HK-2 (cell line): ENCODE data around the gene ACKR1.
A peak's percentile ranks its signal among the peaks of the same experiment; 100 is the strongest.

ENCODE experiments used
- DNase-seq: peaks from one replicate; pipeline ENCODE4 v3.0.0-alpha.2; 2018; ENCODE audit not compliant: unreplicated experiment

ACKR1 gene, protein sequence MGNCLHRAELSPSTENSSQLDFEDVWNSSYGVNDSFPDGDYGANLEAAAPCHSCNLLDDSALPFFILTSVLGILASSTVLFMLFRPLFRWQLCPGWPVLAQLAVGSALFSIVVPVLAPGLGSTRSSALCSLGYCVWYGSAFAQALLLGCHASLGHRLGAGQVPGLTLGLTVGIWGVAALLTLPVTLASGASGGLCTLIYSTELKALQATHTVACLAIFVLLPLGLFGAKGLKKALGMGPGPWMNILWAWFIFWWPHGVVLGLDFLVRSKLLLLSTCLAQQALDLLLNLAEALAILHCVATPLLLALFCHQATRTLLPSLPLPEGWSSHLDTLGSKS

DNA sequence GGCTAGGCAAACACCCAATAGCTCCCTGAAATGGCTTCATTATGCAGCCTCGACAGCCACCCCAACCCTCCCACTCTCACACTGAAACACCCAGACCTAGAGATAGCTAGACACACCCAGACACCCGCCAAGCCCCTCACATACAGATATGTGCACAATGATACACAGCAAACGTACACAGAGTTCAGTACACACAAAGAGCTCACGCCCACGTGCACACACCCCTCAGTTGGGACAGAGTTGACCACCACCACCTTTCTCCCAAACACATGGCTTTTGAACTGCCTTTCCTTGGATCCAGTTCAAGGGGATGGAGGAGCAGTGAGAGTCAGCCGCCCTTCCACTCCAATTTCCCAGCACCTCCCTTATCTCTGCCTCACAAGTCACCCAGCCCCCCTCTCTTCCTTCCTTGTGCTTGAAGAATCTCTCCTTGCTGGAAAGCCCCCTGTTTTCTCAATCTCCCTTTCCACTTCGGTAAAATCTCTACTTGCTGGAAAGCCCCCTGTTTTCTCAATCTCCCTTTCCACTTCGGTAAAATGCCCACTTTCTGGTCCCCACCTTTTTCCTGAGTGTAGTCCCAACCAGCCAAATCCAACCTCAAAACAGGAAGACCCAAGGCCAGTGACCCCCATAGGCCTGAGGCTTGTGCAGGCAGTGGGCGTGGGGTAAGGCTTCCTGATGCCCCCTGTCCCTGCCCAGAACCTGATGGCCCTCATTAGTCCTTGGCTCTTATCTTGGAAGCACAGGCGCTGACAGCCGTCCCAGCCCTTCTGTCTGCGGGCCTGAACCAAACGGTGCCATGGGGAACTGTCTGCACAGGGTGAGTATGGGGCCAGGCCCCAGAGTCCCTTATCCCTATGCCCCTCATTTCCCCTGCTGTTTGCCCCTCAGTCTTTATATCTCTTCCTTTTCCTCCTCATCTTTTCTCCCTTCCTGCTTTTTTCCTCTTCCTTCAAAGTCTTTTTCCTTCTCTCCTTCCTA, at the start of gene ACKR1:
TSS of gene ACKR1 (plus strand) at position 715 of the 981 bp plus-strand sequence. CDS start at position 800, 85 bp downstream.
- DNase-seq = no peak

DNA sequence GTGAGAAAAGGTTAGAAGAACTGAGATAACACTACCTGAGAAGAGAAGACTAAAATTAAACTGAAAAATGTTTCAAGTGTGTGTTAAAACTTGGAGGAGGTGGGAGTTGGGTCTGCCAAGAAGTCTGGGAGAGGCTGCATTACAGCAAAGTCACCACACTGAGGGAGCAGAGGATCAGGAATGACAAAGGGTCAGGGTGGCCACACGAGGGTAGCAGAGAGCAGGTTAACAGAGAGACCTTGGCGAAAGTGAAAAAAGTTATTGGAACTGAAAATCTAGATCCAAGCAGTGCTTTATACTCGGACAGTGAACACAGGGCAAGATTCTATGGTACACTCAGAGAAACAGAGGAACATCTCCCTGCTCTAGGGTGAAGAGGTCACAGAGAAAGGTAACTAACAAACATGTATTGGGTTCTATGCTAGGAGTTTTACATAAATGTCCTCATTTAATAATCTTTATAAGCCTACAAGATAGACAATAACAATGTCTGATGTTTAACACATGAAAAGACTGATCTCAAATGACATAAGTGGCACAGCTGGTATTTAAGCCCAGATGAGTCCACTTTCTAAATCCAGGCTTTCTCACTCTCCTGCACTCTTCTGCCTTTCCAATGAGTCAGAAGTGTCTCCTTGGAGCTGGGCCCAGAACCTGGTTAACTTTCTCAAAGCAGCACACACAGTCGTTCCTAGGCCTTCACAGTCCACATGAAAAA, 43.5 kb upstream of the ACKR1 start:
- DNase-seq = peak; percentile 69

DNA sequence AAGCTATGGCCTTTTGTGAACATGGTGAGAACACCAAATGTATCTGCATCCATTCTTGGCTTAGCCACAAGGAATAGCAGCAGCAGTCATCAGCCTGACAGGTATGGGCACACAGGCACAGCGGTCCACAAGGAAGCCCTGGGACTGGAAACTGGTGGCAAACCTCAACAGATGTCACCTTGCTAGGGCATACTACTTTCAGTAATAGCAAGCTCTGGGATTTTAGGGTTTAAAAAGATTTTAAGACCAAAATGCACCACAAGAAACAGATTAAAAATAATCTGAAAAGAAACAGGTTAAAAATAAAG, 43.0 kb upstream of the ACKR1 start:
- DNase-seq = no peak

DNA sequence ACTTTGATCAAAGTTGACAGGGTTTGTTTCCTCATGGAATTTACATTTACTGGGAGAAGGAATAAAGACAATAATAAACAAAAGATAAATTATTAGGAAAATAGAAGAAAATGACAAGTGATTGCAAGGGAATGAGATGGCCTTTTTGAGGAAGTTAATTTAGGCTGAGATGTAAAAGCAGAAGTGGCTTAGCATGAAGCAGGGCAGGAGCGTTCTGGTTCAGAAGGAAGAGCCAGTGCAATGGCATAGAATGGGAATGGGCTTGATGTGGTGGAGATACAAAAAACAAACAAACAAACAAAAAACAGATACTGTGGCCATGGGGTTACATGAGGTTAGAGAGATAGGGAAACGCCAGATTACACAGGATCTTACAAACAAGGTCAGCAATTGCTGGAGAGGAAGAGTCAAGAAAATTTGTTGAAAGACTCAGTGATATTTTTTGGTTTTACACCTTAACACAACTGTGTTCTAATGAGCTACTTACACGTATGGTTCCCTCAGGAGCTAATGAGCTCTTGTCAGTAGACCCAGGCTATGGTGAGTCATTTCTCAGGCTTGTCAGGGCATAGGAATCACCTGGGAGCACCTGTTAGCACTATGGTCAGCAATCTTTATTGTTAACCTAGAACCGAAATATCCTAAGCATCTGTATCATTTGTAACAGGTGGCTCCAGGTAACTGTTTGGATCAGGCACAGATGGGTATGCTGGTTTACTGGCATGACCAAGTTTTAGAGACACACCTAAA, 42.0 kb upstream of the ACKR1 start:
- no peak for DNase-seq

DNA sequence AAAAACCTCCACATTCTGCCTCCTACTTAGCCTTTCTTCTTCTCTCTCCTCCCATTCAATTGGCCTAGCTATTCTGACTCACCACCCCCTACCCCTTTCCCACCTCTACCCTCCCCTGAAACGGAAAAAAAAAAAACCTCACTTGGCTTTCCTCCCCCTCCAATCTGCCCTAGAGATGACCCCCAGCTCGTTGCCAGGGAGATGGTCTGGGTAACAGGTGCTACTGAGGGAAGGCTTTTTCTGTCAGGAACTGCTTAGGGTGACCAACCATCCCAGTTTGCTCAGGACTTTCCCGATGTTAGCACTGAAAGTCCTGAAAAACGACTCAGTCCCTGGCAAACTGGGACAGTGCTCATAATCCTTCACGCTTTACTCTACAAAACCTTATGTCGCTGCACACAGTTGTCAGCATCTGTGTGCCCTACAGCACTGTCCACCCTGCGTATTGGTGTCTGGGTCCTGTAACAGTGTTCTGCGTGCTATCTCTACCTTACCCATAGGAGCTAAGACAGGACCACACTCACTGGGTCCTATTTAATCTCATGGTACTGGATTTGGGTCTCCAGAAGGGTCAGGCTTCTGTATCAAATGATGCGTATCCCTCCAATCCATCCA, 41.0 kb upstream of the ACKR1 start:
- no peak for DNase-seq

DNA sequence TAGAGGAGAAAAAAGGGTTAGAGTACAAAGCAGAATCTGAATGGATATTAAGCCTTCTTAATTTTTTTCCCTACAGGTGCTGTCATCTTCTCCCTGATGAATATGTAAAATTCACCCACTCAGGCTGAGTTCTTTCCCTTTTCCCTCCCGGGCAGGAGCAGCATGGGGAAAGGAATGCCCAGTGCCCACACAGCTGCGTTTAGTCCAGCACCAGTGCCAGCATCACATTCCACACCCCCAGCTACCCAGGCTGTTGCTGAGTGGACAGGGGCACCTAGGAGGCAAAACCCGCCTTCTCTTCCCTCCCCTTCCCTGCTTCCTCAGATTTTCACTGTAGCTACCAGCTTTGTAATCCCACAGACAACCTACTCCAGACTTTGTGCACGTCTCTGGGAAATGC, 36.6 kb upstream of the ACKR1 start:
- no peak for DNase-seq

DNA sequence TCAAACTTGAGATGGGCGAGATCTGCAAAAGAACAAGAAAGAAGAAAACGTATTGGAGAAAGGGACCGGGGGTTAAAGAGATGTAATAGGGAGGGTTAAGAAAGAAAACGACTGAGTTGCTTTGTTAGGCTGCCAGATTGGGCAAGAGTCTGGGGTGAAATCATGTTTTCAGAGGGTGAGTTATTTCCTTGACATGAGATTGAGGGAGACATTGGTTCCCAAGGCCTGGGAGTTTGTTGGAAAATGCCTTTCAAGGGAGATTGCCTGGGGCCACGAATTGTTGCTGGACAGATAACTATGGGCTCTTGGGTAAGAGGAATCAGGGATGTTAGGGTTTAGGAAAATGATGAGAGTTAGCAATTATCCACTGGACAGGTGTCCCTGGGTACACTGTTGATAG, 34.0 kb upstream of the ACKR1 start:
- DNase-seq = no peak

DNA sequence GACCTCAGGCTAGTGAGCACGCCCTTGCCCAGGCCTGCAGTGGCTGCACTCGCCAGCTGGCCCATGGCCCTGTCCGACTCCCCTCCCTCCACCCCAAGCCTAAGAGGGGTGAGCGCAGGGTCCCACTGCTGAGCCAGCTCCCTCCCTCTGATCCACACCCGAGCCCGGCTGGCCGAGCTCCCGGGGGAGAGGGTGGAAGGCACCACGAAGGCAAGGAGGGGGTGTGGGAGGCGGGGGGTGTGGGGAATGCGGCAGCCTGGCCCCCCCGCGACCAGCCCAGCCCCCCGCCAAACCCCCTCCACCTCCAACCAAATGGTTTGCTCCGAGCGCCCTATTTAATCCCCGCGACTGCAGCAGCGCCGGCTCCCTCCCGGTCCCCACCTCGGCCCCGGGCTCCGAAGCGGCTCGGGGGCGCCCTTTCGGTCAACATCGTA, 33.4 kb upstream of the ACKR1 start, which contains the start of gene CADM3:
TSS of gene CADM3 (plus strand) at position 362 of the 434 bp plus-strand sequence. CDS start 151 bp downstream, outside the sequence.
- DNase-seq = no peak

DNA sequence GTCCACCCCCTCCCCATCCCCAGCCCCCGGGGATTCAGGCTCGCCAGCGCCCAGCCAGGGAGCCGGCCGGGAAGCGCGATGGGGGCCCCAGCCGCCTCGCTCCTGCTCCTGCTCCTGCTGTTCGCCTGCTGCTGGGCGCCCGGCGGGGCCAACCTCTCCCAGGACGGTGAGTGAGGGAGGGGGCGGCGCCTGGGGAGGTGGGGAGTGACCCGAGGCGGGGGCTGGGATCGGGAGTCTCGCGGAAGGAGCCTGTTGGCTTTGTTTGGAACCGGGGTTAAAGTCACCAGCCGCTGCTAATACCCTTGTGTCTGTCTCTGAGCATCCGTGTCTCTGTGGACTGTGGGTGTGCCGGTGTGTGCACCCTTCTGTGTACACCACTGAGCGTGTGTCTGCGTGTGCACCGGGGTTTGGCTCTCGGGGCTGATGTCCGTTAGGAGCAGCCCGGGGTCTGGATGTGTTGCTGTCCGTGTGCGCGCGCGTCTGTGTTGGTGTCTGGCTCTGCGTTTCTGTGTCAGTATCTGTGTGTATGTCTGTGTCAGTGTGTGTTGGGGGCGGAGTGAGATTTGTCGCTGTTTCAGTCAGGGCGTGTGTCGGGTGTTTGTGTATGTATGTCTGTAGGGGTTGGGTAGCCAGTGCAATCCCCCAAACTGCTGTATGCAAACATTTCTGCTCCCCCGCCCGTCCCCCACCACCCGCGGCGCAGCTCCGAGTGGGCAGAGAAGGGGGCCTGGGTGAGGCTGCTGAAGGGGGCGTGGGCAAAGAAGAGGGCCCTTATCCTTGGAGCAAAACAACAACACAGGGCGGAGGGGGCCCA, 32.8 kb upstream of the ACKR1 start:
- DNase-seq = no peak

DNA sequence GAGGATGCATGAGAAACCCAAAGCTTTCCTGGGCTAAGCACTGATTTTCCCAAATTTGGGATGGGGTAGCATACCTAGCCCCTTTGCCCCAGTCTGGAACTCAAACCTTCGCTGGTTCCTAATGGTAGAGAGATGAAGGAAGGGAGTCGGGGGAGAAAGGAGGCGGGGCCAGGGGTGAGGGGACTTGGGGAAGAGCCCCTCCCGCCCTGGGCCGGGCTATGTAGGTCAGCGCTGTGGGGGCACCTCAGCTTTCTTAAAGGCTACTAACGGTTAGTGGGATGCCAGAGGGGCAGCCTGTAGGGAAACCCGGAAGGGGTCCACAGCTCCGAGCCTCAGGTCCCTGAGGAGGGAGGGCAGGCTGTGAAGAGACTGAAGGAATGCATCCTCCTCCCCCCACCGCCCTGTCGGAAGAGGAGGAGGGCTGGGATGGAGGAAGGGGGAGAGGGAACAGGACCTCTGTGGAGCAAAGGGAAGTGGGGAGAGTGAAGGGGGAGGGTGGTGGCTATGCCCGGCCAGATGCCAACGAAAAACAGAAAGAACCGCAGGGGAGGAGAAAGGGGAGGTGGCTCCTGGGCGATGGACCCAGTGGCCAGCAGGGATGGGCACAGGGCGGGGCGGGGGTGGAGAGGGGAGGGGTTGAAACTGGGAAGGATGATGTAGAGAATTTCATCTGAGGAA, 31.9 kb upstream of the ACKR1 start:
- no peak for DNase-seq

DNA sequence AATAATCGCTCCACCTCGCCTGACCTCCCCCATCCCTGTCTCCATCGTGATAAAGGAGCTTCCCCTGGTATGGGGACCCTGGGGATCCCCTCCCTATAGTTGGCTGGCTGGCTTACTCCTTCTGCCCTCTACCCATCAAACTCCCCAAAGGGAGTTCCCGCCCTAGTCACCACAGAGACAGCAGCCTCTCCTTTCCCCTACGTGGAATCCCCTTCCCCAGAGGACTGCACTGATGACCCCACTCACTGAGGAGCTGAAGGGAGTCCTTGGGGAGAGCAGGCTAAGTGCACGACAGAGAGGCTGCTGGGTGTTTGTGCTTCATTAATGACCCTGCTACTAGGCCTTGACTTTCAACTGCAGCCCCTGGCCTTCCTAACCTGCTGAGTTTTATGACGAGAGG, 31.4 kb upstream of the ACKR1 start:
- DNase-seq = no peak

DNA sequence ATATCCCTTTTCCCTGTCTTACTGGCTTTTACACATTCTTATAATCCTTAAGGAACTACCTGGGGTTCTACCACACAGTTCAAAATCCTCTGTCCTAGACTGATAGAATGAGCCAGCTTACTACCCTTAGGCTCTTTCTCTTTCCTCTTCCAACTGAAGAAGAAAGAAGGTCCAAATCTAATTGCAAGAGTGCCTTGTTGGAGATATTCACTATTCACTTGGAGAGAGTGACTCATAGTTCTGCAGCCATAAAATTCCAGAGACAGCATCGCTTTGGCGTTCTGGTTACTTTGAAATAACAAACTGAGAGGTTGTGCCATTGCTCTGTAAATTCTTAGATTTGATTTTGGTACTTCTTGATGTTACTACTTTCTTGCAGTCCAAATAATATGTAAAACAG, 29.1 kb upstream of the ACKR1 start:
- DNase-seq = no peak

DNA sequence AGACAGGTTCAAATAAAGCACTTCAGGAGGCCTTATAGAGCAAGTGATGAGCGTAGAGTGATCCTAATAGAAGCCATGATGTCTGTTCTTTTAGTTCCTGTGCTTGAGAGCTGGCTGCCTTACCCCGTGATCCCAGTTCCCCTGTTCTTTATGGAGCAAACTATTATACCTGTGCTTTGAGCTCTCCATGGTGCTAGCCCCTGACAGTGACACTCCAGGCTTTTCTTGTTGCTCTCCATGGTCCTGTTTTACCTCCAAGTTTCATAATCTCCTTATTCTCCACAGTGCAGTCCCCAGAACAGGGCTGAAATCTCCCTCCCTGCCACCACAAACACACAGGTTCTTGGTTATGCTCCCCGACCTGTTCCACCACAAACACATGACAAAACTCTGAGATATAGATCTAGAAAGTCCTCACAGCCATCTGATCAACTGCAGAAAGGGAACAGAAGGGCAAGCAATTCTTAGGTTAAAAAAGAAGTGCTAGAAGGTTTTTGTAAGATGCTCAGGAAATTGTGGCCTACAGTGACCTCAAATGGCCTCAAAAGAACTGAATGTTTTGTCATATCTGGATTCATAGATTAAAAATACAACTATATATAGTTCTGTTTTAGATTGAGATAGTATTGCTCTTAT, 27.3 kb upstream of the ACKR1 start:
- DNase-seq = peak; percentile 59

DNA sequence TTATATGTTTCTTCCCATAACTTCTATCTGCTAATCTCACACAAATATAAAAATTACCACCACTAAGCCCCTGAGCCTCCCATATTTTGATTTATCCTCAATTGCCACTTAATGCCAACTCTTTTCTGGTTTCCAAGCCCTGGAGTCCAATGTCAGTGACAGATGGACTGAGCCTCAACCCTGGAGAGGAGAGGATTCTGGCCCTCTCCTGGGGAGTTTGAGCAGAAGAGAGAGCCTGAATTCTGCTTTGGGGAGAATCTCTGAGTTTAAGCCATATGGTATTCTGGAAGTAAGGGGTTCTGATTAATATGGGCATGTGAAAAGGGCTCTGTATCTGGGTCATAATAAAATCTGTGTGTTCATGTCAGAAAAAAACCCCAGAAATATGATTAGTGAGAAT, 24.8 kb upstream of the ACKR1 start:
- no peak for DNase-seq

DNA sequence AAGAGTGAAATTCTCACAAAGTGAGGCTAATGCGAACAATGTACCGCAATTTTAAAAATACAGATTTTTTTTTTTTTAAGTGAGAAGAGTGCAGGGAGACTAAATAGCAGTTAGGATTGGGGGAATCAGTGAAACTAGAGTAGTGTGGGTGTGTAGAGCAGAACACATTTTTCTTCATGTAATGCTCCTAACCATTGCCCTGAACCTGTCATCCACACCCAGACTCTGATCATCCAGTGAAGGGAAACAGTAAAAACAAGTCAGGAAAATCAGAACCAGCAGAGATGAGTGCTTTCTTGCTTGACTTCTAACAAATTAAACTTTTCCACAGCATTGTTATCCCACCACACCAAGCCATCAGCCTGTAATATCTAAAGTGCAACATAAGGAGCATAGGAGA, 24.2 kb upstream of the ACKR1 start:
- no peak for DNase-seq

DNA sequence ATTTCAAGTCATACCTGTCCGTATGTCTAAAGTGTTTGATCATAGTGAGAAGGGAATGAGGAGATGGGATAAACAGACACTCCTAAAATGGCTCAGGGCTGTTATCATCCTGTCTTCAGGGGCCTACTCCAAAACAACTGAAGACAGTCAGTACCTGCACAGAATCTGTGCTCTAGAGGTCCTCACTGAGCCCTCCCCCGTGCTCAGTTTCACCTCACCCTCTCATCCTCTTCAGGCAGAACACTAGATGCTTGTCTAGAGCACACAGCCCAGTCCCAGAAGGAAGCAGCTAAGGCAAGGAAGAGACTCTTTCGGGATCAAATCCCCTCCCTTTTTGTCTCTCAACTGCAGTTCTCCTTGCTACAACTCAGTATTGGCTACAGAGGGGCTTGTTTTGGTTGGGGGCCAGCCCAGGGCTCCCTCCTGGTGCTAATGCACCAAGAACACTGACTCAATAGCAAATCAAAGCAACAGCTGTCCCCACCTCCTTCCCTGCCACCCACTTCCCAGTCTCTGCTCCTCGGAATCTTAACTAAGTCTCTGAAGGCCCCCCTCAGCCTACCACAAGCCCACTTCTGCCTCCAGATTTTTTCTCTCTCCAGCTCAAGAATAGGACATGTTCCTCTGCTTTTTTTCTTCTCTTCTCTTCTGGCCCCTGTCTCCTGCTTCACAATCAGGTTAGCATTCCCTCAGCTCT, 23.2 kb upstream of the ACKR1 start:
- no peak for DNase-seq

DNA sequence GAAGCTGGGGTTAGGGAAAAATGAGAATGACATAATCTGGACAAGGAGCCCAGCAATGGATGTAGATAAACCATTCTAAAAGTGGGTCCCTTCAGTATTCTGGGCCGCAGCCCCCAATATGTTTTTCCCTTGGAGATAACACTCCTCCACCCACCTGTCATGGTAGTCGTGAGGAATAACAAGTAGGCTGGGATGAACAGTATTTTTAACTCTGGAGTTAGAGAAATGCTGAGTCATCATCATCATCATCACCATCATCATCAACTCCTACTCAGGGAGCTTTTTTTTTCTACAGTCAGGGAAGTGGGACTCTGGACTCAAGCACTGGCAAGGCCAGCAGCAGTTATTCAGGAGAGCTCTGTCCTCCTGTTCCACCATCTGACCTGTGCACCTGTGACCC, 20.5 kb upstream of the ACKR1 start:
- DNase-seq = no peak

DNA sequence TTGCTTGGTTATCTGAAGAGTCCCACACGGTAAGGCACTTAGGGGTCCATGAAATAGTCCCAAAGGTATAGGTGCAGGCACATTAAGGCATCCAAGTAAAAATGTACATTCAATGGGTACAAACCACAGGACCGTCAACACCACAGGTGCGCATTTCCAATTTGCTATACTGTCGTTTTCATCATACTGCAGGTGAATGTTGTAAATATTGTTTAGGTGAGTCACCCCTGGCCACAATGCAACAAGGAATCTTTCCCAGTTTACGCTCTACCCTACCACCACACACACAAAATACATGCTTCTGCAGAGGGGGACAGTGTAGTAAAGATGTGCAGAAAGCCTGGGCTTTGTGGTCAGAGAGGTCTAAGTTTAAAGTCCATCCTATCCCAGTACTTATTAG, 19.6 kb upstream of the ACKR1 start:
- no peak for DNase-seq

DNA sequence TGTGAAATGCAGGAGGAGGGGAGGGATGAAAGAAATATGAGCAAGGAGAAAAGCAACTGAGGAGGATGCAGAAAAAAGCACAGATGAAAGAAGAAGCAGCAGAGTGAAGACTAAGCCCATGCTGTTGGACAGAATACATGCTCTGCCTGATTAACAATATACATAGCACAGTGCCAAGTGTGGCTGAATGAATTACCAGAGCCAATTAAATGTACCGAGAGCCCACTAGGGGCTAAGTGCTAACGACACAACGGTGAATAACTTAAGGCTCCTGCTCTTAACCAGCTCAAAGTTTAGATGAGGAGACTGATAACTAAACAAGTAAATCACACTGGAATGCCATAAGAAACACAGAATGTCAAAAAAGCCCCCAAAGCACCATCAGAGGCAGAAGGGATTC, 17.6 kb upstream of the ACKR1 start:
- DNase-seq = no peak
